ENCODE measurements around the gene DENND6B. TPM values are rescaled to one million over a fixed set of nuclear protein-coding genes. Genes with fewer than 3 reads are reported as not detected.

DENND6B gene
- total and polyA plus RNA-seq, 2 of the 13 experiments (the other 11 are each of a cell fraction or from before 2014, with no cell fraction given) = 0.95 to 3.8 TPM

- no peak for TF ChIP-seq IRF1 (CRISPR knock-in tag; IDR thresholded peaks at IDR 0.05; ENCODE audit: low read depth)
- TF ChIP-seq MTA1 (CRISPR knock-in tag; IDR thresholded peaks at IDR 0.05; ENCODE audit: borderline replicate concordance) = 0 out of 2 replicates have a peak, but pooled peaks have one; percentile 38
- peak; percentile 13; the same call in 1 of the 2 replicates for TF ChIP-seq NR2F2 (IDR thresholded peaks at IDR 0.05; ENCODE audit: borderline replicate concordance, low read depth)
- peak; percentile 79; the same call in 1 of the 2 replicates for TF ChIP-seq ZNF552 (CRISPR knock-in tag; IDR thresholded peaks at IDR 0.05; ENCODE audit: borderline replicate concordance)
- no peak for TF ChIP-seq ZSCAN12 (CRISPR knock-in tag; IDR thresholded peaks at IDR 0.05)
- TF ChIP-seq EZH2 (conservative IDR thresholded peaks at IDR 0.05; ENCODE audit: low read depth, low read length) = no peak
- TF ChIP-seq SMARCE1 (IDR thresholded peaks at IDR 0.05; ENCODE audit: borderline replicate concordance) = no peak
- TF ChIP-seq SETDB1 (CRISPR knock-in tag; IDR thresholded peaks at IDR 0.05; ENCODE audit: borderline replicate concordance) = no peak
- TF ChIP-seq MTERF4 (CRISPR knock-in tag; IDR thresholded peaks at IDR 0.05) = peak; percentile 49; the same call in 1 of the 2 replicates
- peak; percentile 92 for TF ChIP-seq ZNF800 (CRISPR knock-in tag; IDR thresholded peaks at IDR 0.05)
- TF ChIP-seq ZNF615 (CRISPR knock-in tag; IDR thresholded peaks at IDR 0.05; ENCODE audit: borderline replicate concordance) = no peak
- TF ChIP-seq NFAT5 (CRISPR knock-in tag; IDR thresholded peaks at IDR 0.05) = peak; percentile 78
- TF ChIP-seq MBD4 (IDR thresholded peaks at IDR 0.05; ENCODE audit: borderline replicate concordance, low read length) = no peak
- peak; percentile 57 for TF ChIP-seq ZNF883 (CRISPR knock-in tag; IDR thresholded peaks at IDR 0.05; ENCODE audit: not compliant biosample characterization)
- TF ChIP-seq STAT6 (CRISPR knock-in tag; IDR thresholded peaks at IDR 0.05; ENCODE audit: borderline replicate concordance) = no peak
Observed at GRCh38 chr22:50326956-50327710, at the start of gene DENND6B (continued).

All from HepG2 (cell line).